Hepatocyte (in vitro differentiated cells): ENCODE measurements around the gene GADD45B. TPM values are rescaled to one million over a fixed set of nuclear protein-coding genes. Genes with fewer than 3 reads are reported as not detected.
"Not testable (repeated sequence)": the region's sequence is repeated elsewhere in the genome, so short reads cannot be mapped to it uniquely, and the experiment has no call there.

Experiments used
- DNase-seq: peaks from one replicate; pipeline ENCODE4 v3.0.0-alpha.2; 2016; ENCODE audit warnings: low spot score
- H2AFZ ChIP-seq: fragments of 200-600 bp; sonication (generic); 2 replicates; pipeline ENCODE4 v1.6.0; 2016; ENCODE audit warnings: antibody characterized with exemption, mild to moderate bottlenecking
- H3K27ac ChIP-seq: fragments of 200-600 bp; sonication (generic); 2 replicates; pipeline ENCODE4 v1.5.1; 2016; ENCODE audit warnings: mild to moderate bottlenecking
- H3K27me3 ChIP-seq: fragments of 200-600 bp; sonication (generic); 2 replicates; pipeline ENCODE4 v1.6.1; 2016
- H3K36me3 ChIP-seq: fragments of 200-600 bp; sonication (generic); replicated peaks from 2 replicates; pipeline ENCODE4 v1.5.1; 2016; ENCODE audit warnings: low read depth; ENCODE audit not compliant: insufficient read depth
- H3K4me1 ChIP-seq: fragments of 200-600 bp; sonication (generic); 2 replicates; pipeline ENCODE4 v1.5.1; 2016; ENCODE audit warnings: mild to moderate bottlenecking, moderate library complexity; ENCODE audit not compliant: insufficient read depth
- H3K4me2 ChIP-seq: fragments of 200-600 bp; sonication (generic); 2 replicates; pipeline ENCODE4 v1.6.0; 2016
- H3K4me3 ChIP-seq: fragments of 200-600 bp; sonication (generic); 2 replicates; pipeline ENCODE4 v1.5.1; 2016; ENCODE audit warnings: mild to moderate bottlenecking
- H3K79me2 ChIP-seq: fragments of 200-600 bp; sonication (generic); 2 replicates; pipeline ENCODE4 v1.6.0; 2017; ENCODE audit warnings: mild to moderate bottlenecking
- H3K9me2 ChIP-seq: fragments of 200-600 bp; sonication (generic); replicated peaks from 2 replicates; pipeline ENCODE4 v1.6.0; 2017; ENCODE audit warnings: mild to moderate bottlenecking; ENCODE audit not compliant: insufficient read depth
- H3K9me3 ChIP-seq: fragments of 200-600 bp; sonication (generic); 2 replicates; pipeline ENCODE4 v1.5.1; 2016; ENCODE audit warnings: low read depth, mild to moderate bottlenecking
- H4K20me1 ChIP-seq: fragments of 200-600 bp; sonication (generic); 2 replicates; pipeline ENCODE4 v1.6.0; 2016; ENCODE audit warnings: mild to moderate bottlenecking; ENCODE audit not compliant: insufficient read depth, poor library complexity, severe bottlenecking
- EZH2 ChIP-seq: fragments of 200-600 bp; sonication (generic); IDR thresholded peaks from 2 replicates; pipeline ENCODE4 v1.6.1; 2016; ENCODE audit warnings: antibody characterized with exemption, mild to moderate bottlenecking, borderline replicate concordance
- EZH2phosphoT487 ChIP-seq: fragments of 200-600 bp; sonication (generic); IDR thresholded peaks from one replicate; pipeline ENCODE4 v1.6.1; 2018; ENCODE audit warnings: antibody characterized with exemption, mild to moderate bottlenecking, low read depth, moderate library complexity; ENCODE audit not compliant: unreplicated experiment, severe bottlenecking
- WGBS: methylation state at CpG from one replicate; pipeline ENCODE4 v1.1.6; 2016; ENCODE audit warnings: low lambda C conversion rate; ENCODE audit errors: missing lambda C conversion rate; 5-methylcytosine and 5-hydroxymethylcytosine counted together
- polyA plus RNA-seq: library from polyadenylated mRNA; unstranded; fragments of >200 nt; fragmentation: Nextera tagmentation; extraction: Ambion mirVana; gene quantifications from 2 replicates; pipeline ENCODE4 v1.2.1, GENCODE V29; 2016
- total RNA-seq: library from RNA; depleted of rRNA; stranded (reverse); fragments of >200 nt; gene quantifications from 2 replicates; pipeline ENCODE4 v1.2.3, GENCODE V29; 2014
- TF ChIP-seq, protein P1 (sequence below): fragments of 200-600 bp; sonication (generic); IDR thresholded peaks from 2 replicates; pipeline ENCODE4 v1.5.1; 2016; ENCODE audit warnings: antibody characterized with exemption, mild to moderate bottlenecking; ENCODE audit not compliant: poor library complexity

Gene GADD45B
- total and polyA plus RNA-seq, 2 experiments from 2014 or later, result 126 to 229 TPM

DNA sequence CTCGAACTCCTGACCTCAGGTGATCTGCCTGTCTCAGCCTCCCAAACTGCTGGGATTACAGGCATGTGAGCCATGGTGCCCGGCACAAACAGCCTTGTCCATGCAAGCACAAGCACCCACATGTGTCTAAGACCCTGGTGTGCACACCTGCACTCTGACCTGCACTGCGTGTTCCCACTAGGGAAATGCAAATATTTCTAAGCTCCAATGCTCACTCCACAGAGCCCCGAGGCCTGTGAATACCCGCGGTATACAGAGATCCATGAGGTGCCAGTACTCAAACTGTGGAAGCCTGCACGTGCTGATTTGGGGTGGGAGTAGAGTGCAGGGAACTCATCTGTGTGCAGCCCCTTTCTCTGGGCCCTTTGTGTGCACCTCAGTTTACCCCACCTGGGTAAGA is 14.7 kb downstream of the GADD45B start:
- H2AFZ ChIP-seq, result no peak overlapping the region
- DNase-seq, result no peak
- H3K9me3 ChIP-seq, result no peaks in the 10 kb centered on the region
- H3K79me2 ChIP-seq, result no peaks in the 10 kb centered on the region
- no peak overlapping the region for H3K4me3 ChIP-seq
- H3K9me2 ChIP-seq, result no peaks in the 10 kb centered on the region
- 85% methylated on average over 7 of the region's 7 CpGs for WGBS
- peaks cover 9% of the 10 kb centered on the region for H3K27me3 ChIP-seq
- H3K27ac ChIP-seq, result no peak overlapping the region
- H3K4me1 ChIP-seq, result peaks cover 25% of the 10 kb centered on the region
- no peak overlapping the region for H3K4me2 ChIP-seq
- no peaks in the 10 kb centered on the region for H3K36me3 ChIP-seq
- H4K20me1 ChIP-seq, result no peaks in the 10 kb centered on the region
- TF ChIP-seq, protein P1, sequence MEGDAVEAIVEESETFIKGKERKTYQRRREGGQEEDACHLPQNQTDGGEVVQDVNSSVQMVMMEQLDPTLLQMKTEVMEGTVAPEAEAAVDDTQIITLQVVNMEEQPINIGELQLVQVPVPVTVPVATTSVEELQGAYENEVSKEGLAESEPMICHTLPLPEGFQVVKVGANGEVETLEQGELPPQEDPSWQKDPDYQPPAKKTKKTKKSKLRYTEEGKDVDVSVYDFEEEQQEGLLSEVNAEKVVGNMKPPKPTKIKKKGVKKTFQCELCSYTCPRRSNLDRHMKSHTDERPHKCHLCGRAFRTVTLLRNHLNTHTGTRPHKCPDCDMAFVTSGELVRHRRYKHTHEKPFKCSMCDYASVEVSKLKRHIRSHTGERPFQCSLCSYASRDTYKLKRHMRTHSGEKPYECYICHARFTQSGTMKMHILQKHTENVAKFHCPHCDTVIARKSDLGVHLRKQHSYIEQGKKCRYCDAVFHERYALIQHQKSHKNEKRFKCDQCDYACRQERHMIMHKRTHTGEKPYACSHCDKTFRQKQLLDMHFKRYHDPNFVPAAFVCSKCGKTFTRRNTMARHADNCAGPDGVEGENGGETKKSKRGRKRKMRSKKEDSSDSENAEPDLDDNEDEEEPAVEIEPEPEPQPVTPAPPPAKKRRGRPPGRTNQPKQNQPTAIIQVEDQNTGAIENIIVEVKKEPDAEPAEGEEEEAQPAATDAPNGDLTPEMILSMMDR, result no peak
- TF ChIP-seq EZH2 (no peak), EZH2phosphoT487 (no peak)

DNA sequence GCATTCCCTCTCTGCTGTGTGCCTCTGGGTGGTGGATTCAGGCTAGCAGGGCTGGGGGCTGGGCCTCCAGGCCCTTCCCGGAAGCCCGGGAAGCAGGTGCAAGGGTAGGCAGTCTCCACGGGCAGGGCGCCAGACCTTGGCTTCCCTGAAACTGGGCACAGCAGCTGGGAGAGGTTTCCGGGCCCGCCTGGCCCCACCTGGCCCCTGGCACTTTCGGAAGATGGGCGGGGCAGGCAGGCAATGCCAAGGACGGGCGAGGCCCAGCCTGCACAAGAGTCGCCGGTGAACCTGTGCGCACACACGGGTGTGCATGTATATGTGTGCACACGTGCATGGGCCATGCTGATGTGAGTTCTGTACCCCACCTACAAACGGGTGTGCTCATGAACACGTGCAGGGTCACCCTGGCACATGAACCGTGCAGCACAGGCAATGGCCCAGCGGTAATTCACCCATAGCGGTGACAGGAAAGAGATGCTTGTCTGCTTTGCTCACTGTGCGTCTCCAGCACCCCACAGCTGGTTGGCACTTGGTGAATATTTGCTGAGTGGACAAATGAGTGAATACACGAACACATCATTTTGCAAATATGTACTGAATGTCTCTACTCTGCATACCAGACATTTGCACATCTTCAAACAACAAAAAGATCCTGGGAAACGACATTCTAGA is 15.3 kb downstream of the GADD45B start:
- peak; percentile 46 for DNase-seq
- Histone ChIP-seq H3K9me3 (no peaks in the 10 kb centered on the region), H2AFZ (no peak overlapping the region), H3K27ac (peak overlapping the region; percentile 66), H3K9me2 (no peaks in the 10 kb centered on the region), H3K79me2 (no peaks in the 10 kb centered on the region), H3K27me3 (peaks cover 9% of the 10 kb centered on the region), H3K4me3 (no peak overlapping the region), H3K4me2 (no peak overlapping the region), H3K36me3 (no peaks in the 10 kb centered on the region), H3K4me1 (peaks cover 29% of the 10 kb centered on the region), H4K20me1 (no peaks in the 10 kb centered on the region)
- TF ChIP-seq EZH2phosphoT487, result no peak
- TF ChIP-seq, protein P1, result no peak
- no peak for TF ChIP-seq EZH2
- 79% methylated on average over 23 of the region's 23 CpGs for WGBS

DNA sequence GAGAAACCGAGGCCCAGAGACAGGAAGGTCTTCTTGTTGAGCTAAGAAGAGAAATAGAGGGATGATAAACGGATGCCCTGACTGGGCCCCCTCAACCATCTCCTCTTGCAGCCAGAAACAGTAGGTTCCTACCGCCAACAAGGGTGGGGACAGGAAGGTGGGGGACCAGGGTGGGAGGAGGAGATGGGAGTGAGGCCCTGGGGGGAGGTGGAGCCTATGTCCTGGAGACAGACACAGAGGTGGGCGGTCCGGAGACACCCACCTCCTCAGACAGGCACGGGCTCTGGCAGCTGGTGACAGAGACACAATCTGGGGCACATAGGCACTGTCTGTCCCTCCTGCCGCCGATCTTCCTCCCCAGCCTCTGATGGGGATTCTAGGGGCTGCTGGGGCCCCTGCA is 16.9 kb downstream of the GADD45B start:
- 81% methylated on average over 8 of the region's 8 CpGs for WGBS

DNA sequence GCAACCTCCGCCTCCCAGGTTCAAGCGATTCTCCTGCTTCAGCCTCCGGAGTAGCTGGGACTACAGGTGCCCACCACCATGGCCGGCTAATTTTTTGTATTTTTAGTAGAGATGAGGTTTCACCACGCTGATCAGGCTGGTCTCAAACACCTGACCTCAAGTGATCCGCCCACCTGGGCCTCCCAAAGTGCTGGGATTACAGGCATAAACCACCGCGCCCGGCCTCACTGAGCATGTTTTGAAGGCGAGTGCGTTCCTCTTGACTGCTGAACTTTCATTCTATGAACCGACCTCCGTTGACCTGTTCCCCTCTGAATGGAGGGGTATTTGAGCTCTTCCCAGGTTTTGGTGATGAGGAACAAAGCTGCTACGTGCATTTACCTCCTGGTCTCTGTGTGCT is 17.5 kb downstream of the GADD45B start:
- not testable (repeated sequence) for DNase-seq, H4K20me1 ChIP-seq, H3K27me3 ChIP-seq, H3K4me3 ChIP-seq, H2AFZ ChIP-seq, H3K9me3 ChIP-seq, H3K9me2 ChIP-seq, H3K36me3 ChIP-seq, H3K79me2 ChIP-seq
- Histone ChIP-seq H3K4me2 (peak overlapping the region; percentile 95), H3K4me1 (peaks cover 28% of the 10 kb centered on the region), H3K27ac (peak overlapping the region; percentile 88)
- 80% methylated on average over 14 of the region's 14 CpGs for WGBS

More for the DNA sequence above, 16.9 kb downstream of the GADD45B start:
- Histone ChIP-seq H3K27ac (no peak overlapping the region), H3K9me3 (no peaks in the 10 kb centered on the region), H3K4me2 (no peak overlapping the region), H3K4me3 (no peak overlapping the region), H3K79me2 (no peaks in the 10 kb centered on the region), H3K27me3 (peaks cover 9% of the 10 kb centered on the region), H3K36me3 (no peaks in the 10 kb centered on the region), H4K20me1 (no peaks in the 10 kb centered on the region), H3K4me1 (peaks cover 29% of the 10 kb centered on the region), H2AFZ (no peak overlapping the region), H3K9me2 (no peaks in the 10 kb centered on the region)
- no peak for TF ChIP-seq EZH2phosphoT487
- no peak for TF ChIP-seq EZH2
- TF ChIP-seq, protein P1, result no peak
- no peak for DNase-seq
